HG03432 (cell line): ENCODE results near the gene PRKAB1.
"Not testable (repeated sequence)": the region's sequence is repeated elsewhere in the genome, so short reads cannot be mapped to it uniquely, and the experiment has no call there.

Experiments used
- ATAC-seq: cut with Tn5 transposase; IDR thresholded peaks from one replicate; pipeline ENCODE4 v1.9.1; 2021; ENCODE audit warnings: mild to moderate bottlenecking, moderate library complexity; ENCODE audit not compliant: unreplicated experiment

PRKAB1 gene

DNA sequence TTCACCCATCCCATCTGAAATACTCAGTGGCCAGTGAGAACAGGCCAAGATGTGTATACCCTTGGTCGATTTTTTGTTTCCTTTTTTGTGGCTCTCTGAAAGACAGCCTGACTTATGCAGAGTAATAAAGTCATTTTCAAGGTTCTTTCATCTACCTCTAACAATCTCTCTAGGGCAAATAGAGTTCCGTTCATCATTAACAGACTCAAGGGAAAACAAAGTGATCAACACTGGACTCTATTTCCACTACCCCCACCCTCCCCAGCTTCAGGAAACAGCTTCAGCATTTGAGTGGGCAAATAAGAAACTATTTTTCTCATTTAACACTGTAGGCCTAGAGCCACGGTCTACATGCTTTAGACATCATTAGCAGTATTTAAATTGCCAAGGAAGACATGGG lies 15.9 kb downstream of the PRKAB1 start:
- ATAC-seq, result no peak

DNA sequence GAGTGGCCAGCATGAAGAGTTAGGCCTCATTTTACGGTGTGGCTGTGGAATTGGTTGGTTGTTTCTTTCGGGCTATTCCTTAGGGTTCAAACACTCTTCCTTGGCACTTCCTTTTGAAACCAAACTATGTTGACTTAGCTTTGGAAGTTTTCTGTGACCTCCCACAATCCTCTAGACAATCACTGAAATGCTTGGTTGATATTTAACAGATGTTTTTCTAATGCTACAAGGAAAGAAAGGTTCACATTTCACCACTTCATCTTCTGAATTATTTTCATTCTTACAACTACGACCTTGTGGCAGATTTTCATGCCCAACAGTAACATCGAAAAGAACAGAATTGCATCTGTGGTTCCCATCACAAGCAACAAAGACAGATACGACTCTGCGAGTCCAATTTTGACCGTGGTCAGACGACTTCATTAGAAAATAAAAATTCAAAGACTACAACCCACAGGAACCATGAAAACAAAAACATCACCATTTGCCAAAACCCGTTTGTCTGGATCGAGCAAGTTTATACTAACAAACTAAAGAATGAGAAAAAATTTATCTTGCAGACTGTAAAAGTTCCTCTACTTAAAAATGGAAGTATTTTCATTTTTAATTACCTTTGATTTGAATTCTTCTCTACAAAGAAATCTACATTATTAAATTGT lies 16.9 kb downstream of the PRKAB1 start:
- ATAC-seq, result no peak

DNA sequence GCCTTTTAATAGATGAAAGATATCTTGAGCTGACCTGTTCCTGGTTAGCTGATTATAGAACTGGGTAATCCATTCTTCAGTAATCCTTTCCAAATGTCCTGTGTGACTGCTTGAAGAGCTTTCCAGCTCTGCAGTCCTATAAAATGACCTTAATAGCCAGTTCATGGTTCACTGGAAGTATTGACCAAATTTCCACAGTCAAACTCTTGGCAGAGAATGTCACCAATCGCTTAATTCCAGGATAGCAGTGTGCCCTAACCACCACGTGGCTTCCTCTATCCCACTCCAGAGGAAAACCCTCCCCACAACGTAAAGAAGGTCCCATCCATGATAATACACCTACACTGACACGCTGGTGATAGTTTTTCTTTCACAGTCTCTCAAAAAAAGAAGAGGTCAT lies 17.4 kb downstream of the PRKAB1 start:
- no peak for ATAC-seq

DNA sequence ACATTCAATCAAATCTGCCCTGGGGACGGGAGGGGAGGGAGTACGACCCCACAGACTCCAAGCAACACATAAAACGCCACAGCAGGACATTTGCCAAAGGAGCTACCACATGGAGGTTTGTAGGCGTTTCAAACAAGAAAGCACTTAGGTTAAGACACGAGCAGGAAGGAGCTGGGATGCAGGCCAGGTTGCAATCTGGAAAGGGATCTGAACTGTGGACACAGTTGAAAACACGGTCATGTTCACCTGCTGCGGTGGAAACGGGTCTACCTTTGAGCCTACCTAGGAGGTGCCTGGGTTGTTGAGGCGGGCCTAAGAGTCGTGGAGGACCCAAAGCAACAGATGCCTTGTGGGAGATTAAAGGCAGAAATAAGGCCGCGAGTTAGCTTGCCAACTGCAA lies 18.4 kb downstream of the PRKAB1 start:
- no peak for ATAC-seq

DNA sequence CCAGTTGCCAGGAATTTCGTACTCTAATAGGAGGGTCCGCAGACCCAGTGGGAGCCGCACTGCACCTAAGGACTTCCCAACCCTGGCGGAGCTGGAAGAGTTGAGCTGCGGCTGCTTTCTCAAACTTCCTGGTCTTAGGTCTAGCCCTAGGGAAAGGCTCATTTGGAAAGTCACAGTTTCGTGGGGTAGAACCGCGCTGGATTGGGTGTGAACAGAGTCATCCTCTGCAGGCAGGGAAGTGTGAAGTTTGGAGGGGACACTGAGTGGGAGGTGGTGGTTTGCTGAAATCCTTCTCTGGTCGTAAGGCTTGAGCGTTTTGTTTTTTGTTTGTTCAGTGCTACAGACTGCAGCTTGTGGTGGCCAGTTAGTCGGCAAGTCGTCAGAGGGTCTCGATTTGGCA lies 18.8 kb downstream of the PRKAB1 start:
- no peak for ATAC-seq

DNA sequence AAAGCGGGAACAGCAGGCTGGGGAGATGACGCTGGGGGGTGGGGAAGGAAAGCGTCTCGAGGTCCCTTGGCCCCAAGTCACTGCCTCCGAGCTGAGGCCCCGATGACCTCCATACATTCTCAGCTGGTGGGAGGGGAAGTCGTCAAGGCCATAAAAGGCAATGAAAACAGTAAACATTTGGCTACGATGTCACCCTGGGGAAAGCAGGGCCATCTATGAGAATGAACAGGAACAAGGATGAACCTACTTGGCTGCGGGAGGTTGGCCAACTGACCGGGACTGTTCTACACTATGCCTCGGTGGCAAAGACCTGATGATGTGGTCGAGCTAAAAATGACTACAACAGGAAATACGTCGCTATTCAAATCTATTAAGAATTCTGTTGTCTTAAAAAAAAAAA lies 19.5 kb downstream of the PRKAB1 start:
- no peak for ATAC-seq

DNA sequence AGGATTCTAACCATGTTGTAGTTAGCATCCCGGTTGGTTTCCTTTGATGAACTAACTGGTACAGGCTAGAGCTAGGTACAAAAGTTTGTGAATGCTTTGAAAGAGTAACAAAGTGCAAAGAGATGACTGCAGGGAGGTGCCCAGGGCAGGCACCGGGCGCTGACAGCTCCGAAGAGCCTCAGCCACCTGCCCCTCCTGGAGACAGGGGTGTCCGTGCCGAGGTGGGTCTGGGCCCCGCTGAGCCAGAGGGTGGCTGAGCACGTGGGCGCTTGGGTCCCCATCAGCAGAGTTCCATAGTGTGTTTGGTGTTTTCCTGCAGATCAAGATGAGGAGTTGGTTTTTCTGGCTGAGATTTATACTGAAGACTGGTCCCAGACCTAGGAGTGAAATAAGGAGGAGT lies 19.9 kb downstream of the PRKAB1 start:
- no peak for ATAC-seq

DNA sequence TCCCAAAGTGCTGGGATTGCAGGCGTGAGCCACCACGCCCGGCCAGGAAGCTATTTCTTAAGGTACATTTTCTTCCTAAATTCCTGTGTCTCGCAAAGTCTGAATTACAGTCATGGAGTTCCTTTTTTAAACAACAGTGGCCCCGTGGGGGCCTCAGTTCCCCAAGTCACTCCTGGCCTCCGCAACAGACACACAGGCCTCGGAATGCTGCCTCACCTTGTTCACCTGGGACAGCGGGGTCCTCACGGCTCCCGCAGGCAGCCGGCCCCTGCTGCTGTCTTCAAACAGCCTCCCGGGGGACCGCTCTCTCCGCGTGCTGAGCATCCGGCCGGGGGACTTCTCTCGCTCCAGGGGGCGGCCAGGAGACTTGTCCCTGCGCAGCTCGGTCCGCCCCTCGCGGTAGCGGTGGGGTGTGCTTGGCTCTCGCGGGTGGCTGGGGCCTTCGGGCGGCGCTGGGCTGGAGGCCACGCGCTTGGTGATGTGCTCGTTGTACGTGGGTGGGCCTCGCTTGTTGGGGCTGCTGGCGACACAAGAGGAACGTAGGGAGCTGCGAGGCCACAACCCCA lies 22.1 kb downstream of the PRKAB1 start:
- no peak for ATAC-seq

DNA sequence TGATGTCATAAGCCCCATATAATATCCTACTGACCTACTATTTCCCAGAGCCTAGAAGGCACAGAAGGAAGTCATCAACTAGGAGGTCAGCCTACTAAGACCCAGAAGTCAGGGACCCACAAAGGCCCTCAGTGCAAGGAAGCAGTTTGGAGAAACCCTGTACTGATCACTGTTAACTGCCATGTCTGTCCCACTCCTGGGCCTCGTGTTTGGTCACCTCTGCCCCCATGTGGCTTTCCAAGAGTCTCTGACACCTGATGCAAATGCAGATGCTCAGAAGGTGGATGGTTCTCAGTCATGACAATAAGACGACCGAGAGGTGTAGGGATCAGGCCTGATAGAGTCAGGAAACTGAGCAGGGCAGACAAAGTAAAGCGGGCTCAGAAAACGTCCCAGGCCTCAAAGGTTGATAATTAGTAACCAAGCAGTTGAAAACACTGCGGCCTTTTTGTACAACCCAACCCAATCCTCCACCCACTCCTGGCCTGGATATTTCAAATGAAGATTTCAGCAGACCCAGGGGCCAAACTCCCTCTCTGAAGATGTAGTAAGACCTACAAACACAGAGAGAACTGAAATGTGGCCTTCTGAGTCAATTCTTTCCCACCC lies 23.4 kb downstream of the PRKAB1 start:
- ATAC-seq, result no peak

DNA sequence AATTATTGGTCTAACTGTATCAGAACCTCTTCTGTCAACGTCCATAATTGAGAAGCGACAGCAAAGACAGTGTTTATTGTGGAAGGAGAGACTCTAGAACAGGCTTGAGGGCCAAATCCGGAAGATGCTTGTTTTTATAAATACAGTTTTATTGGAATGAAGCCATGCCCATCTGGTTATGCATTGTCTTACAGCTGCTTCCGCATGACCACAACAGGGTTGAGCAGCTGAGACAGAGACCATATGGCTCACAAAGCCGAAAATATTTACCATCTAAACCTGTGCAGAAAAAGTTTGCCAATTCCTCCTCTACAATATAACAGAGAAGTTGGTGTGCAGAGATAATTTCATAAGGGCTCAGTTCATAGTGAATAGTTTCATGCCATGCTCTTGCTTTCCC lies 24.5 kb downstream of the PRKAB1 start:
- ATAC-seq, result no peak

DNA sequence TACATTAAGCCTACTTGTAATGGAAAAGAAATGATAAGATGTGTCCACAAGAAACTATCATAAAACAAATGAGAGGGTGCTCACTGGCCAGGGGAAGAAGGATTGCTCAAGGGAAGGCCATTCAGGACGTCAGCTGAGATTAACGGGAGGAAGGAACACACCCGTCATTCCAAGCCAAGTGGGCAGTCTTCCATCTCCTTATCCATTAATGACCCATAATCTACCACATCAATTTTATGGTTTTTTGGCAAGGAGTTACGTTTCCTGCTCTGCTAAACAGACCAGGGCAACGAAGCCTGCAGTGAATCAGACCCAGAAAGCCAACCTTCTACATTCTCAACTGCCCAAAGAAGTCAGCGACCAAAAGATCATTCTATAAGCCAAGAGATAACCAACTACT lies 25.1 kb downstream of the PRKAB1 start:
- no peak for ATAC-seq

DNA sequence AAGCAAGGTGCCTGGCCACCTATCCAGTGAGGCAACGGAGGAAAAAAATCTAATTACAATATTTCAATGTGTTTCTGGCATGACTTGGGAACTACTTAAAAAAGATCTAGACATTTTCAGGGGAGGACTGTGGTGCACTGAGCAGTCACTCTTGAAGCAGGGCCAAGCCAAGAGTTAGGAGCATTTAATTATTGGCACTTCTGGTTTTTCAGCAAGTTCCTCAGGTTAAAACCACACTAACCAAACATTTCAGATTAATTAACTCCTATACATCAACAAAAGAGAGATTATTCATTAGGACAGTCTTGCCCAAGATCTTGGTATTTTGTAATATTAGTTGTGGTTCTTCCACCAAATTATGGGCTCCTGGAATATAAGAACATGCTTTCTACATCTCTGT lies 25.6 kb downstream of the PRKAB1 start:
- no peak for ATAC-seq

DNA sequence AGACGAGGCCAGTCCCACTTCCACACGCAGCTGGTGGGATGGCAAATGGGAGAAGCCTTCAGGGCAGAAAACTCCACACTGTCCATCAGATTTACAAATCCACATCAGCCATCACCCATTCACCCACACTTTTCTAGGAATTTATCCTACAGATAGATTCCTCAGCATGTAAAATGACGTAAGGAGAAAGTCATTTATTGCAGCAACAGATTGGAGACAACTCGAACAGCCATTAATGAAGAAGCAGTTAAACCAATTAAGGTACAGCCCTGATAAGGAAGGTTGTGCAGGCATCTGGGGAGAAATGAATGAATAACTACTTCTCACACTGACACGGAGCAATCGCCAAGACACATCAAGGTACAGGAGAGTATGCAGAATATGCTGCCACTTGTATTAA lies 26.2 kb downstream of the PRKAB1 start:
- ATAC-seq, result no peak

DNA sequence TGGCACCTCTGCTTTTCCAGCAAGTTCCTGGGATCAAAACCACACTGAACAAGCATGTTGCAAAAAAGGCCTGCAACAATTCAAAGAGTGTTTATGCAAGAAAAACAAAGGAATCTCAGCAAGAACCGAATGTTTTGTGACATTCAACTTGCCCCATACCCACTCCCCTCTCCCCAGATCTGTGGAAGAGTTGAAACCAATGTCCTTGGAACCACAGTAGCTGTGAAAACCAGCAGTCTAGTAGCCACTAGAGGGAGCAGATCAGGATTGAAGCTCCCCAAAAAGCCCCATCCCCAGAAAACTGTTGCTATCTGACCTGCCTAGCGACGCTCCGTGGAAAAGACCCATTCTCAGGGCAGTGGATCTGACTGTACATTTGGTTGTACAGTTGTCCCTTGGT lies 27.1 kb downstream of the PRKAB1 start:
- no peak for ATAC-seq

DNA sequence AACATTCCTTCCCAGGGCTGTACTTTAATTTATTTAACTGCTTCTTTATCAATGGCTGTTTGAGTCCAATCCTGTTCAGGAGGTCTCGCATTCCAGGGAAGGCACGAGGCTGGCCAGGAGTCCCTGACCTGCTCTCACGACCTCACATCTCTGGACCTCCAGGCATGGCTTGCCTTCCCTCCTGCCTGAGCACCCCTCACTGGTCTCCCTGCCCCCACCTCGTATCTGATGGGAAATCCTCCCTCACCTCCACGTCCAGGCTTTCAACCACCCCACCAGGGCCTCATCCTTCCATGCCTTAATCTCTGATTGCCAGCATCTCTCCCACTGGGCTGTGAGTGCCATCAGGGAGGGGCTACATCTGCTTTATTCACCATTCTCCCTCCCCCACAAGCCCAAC lies 29.0 kb downstream of the PRKAB1 start:
- ATAC-seq, result no peak

DNA sequence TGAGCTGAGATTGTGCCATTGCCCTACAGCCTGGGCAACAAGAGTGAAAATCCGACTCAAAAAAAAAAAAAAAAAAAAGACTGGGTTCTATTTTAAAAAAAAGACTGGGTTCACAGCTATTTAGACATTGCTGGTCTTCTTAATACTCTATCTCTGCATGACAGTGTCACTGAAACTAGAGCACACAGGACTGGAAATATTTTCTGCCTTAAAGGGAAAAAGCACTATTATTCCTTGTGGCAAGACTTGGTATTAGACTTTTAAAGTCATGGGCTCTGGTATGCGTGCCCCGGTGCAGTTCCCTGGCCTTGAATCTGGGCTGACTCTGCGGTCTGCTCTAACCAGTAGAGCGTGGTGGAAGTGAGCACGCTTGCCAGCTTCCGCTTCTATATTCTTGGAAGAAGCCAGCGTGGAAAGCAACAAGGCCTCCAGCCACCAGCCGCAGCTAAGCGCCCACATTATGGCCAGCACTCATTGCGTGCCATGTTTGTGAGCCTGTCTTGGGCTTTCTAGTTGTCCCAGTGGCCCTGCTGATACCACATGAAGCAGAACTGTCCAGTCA lies 31.3 kb downstream of the PRKAB1 start:
- ATAC-seq, result no peak

DNA sequence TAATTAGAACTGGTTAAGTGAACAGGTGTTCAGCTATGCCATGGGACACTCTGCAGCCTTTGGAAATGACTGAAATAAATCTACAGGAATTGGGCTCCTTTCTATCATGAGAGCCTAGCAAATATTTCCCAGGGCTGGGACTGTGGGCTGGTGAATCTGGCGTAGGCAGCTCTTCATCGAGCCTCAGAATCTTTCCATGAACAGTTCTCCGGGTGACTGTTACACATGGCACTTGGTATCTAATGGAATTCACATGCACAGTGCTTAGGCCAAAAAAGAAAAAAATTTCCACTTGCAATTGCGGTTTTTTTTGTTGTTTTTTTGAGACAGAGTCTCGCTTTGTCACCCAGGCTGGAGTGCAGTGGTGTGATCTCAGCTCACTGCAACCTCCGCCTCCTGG lies 32.1 kb downstream of the PRKAB1 start:
- ATAC-seq, result no peak

DNA sequence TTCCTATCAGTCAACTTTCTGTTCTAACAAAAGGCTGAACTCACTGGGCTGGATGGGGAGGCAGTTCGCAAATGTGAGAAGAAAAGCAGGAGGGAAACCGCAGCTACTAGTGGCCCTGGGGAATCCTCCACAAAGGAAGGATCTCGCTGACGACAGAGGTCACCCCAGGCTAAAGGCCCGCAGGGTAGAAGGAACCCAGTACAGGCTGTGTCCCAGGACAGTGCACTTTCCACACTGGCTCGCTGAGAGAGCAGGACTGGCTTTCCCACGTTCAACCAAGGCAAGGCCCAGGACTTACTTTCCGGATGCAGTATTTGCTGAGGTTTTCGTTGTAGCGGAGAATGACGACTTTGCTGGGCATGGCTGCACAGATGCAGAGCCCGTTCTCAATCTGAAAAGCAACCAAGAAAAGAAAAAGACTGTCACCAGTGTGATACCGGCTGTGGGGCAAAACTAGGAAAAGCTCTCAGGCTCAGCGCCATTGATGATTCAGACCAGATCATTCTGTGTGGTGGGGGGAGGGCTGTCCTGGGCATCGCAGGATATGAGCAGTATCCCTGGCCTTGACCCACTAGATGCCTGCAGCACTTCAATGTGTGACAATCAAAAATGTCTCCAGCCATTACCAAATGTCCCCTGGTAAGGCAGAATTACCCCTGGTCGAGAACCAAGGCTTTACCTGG lies 36.3 kb downstream of the PRKAB1 start:
- no peak for ATAC-seq

DNA sequence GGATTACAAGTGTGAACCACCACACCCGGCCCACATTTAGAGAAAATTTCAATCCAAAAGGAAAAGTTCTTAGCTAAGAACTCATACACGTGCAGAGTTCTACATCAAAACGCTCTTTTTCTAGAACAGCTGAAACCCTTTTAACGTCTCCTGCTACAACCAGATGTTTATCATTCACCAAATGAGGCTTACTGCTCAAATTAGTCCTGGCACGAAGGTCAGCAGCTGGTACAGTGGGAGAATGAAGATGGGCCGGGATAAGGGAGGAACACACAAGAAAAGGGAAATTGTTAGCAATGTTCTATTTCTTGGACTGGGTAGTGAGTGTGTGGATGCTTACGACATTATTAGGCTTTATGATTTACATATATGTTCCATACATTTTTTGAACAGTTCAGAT lies 37.2 kb downstream of the PRKAB1 start:
- ATAC-seq, result no peak

DNA sequence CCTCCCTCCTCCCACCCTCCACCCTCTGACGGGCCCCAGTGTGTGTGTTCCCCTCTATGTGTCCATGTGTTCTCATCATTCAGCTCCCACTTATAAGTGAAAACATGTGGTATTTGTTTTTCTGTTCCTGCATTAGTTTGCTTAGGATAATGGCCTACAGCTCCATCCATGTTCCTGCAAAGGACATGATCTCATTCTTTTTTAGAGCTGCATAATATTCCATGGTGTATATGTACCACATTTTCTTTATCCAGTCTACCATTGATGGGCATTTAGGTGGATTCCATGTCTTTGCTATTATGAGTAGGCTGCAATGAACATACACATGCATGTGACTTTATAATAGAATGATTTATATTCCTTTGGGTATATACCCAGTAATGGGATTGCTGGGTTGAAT lies 38.5 kb downstream of the PRKAB1 start:
- not testable (repeated sequence) for ATAC-seq

DNA sequence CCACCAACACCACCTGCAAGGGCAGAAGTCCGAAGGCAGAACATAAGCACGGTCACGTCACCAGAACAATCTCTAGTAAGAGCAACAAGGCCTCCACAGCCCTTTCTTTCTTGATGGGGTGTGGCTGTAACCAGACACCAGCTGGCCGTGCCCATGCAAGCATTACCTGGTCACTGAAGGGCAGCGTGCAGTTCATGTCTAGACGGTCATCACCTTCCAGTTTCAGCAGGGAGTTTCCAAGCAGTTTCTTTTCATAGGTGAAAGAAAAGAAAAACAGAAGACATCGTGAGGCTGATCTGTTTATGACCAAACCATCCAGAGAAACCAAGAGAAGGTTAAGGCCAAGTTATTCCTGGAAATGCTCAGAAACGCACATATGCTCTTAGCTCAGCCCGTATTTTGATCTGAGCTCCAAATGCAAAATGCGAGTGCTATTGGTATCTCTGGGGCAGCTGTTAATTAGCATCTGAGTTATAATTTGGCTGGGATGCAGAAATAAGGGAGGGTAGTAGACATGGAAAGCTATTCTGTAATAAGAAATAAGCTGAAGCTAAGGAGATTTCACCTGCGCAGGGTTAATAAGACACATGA lies 42.5 kb downstream of the PRKAB1 start:
- no peak for ATAC-seq
